ENCODE measurements around the gene TRAF3IP1.

The TRAF3IP1 gene

DNA sequence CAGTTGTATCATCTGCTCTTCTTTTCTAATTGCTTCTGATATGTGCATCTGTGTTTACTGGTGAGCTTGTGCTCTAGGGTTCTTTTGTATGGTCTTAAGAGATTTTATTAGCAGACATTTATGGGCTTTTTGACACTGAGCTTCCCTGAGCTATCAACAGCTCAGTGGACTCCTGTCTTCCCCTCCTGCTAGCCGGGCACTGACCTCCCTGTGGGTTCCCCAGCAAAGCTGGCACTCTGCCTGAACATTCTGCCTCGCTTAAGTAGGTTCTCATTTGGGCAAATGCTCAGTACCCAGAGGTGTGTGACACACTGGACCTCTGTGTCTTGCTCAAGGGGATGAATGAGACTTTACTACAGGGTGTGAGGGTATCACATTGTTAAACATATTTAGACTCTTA lies 15.8 kb downstream of the TRAF3IP1 start:
- DNase-seq (ENCODE audit: low read depth) = no peak
- H3K4me3 ChIP-seq (ENCODE audit: low read depth, low read length) = no peak overlapping the region
- in situ Hi-C loops (cut with HindIII; ENCODE audit: low sequenced_read_pairs) = no loop called here
- TF ChIP-seq, protein P1, sequence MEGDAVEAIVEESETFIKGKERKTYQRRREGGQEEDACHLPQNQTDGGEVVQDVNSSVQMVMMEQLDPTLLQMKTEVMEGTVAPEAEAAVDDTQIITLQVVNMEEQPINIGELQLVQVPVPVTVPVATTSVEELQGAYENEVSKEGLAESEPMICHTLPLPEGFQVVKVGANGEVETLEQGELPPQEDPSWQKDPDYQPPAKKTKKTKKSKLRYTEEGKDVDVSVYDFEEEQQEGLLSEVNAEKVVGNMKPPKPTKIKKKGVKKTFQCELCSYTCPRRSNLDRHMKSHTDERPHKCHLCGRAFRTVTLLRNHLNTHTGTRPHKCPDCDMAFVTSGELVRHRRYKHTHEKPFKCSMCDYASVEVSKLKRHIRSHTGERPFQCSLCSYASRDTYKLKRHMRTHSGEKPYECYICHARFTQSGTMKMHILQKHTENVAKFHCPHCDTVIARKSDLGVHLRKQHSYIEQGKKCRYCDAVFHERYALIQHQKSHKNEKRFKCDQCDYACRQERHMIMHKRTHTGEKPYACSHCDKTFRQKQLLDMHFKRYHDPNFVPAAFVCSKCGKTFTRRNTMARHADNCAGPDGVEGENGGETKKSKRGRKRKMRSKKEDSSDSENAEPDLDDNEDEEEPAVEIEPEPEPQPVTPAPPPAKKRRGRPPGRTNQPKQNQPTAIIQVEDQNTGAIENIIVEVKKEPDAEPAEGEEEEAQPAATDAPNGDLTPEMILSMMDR (IDR thresholded peaks at IDR 0.05; ENCODE audit: low read depth, low read length, missing control alignments) = no peak

DNA sequence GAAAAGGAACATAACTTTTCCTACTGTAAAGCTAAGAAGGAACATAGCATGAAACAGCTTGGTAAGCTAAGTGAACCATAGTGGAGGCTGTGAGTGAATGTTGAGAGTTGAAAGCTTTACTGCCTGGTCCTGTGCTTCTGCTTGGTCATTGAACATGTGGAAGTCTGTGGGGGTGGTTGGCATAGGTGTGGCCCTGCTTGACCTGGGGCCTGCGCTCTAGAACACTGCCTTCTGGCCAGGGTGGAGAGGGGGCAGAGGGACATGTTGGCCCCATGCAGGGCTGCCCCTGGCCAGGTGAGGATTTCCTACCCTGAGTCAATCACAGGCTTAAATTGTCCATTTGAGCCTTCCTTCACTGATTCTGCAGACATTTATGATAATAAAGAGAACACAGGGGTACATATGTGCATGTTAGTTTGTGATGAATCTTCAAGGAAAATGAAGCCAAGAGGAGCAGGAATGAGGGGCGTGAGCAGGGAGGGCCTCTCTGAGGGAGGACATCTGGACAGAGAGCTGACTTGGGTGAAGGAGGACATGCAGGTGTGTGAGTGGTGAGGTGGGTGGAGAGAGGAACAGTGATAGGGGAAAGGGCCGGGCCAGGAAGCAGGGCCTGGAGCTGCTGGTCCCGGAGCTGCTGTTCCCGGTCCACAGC lies 16.6 kb downstream of the TRAF3IP1 start:
- no peak overlapping the region for H3K4me3 ChIP-seq (ENCODE audit: low read depth, low read length)
- TF ChIP-seq, protein P1 (IDR thresholded peaks at IDR 0.05; ENCODE audit: low read depth, low read length, missing control alignments) = no peak
- no peak for DNase-seq (ENCODE audit: low read depth)
- in situ Hi-C loops (cut with HindIII; ENCODE audit: low sequenced_read_pairs) = no loop called here

DNA sequence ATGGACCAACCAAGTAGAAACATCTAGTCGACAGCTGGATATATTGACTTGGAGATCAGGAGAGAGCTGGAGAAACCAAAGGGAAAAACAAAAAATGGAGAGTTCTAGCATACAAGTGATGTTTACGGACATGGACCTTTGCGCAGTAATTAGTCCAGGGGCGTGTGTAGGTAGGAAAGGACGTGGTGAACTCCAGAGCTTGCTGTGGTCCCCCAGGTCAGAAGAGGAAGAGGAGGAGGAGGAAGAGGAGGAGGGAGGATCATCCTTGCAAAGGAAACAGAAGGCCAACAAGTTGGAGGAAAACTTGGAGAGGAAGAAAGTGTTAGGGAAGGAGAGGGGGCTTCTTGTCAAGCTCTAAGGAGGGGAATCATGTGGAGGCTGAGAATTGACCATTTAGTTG lies 17.5 kb downstream of the TRAF3IP1 start:
- TF ChIP-seq, protein P1 (IDR thresholded peaks at IDR 0.05; ENCODE audit: low read depth, low read length, missing control alignments) = no peak
- H3K4me3 ChIP-seq (ENCODE audit: low read depth, low read length) = no peak overlapping the region
- no peak for DNase-seq (ENCODE audit: low read depth)
- in situ Hi-C loops (cut with HindIII; ENCODE audit: low sequenced_read_pairs) = no loop called here

DNA sequence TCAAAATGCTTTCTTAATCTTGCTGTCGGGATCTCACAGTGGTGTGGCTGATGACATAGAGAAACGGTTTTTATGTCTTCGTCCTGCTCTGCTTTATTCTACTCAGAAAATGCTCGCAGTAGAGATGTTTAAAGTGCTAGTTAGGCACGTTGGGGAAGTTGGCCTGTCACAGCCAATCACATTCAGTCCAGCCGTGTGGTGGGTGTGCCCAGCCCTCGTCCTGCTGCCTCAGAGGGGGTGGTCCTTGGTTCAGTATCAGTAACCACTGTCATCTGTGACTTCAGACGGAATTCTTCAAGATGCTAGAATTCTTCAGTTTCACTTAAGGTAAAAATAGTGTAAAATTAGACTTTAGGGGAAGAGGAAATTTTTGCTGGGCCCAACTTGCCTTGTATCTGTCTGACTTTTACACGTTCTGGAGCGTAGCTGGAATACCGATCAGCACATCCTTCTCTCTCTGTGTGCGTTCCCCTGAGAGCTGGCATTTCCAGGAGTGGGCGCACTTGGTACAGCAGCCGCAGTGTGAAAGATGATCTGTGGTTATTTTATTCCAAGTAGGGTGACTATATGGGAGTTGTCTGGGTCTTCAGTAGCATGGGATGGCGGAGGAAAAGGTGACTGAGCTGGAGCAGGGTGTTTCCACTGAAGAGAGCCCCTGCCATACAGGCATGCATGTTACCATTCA lies 18.5 kb downstream of the TRAF3IP1 start:
- in situ Hi-C loops (cut with HindIII; ENCODE audit: low sequenced_read_pairs) = no loop called here
- DNase-seq (ENCODE audit: low read depth) = no peak
- TF ChIP-seq, protein P1 (IDR thresholded peaks at IDR 0.05; ENCODE audit: low read depth, low read length, missing control alignments) = no peak
- H3K4me3 ChIP-seq (ENCODE audit: low read depth, low read length) = no peak overlapping the region

DNA sequence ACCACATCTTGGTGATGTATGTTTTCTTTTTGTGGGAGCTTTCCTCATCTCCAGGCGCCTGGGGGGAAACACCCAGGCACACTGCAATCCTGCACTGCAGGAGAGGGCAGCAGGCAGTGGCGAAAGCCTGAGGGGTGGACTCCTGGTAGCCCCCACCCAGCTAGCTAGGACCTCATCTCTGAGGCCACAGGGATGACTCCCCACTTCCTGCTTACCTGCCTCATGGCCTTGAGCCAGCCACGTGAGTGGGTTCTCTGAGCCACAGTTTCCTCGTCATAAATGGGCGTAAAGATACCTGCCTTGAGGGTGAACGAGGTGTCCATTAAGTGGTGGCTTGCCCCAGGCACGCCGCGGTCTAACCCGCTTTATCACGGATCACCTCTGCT lies 19.1 kb downstream of the TRAF3IP1 start:
- TF ChIP-seq, protein P1 (IDR thresholded peaks at IDR 0.05; ENCODE audit: low read depth, low read length, missing control alignments) = no peak
- in situ Hi-C loops (cut with HindIII; ENCODE audit: low sequenced_read_pairs) = no loop called here
- DNase-seq (ENCODE audit: low read depth) = no peak
- no peak overlapping the region for H3K4me3 ChIP-seq (ENCODE audit: low read depth, low read length)

DNA sequence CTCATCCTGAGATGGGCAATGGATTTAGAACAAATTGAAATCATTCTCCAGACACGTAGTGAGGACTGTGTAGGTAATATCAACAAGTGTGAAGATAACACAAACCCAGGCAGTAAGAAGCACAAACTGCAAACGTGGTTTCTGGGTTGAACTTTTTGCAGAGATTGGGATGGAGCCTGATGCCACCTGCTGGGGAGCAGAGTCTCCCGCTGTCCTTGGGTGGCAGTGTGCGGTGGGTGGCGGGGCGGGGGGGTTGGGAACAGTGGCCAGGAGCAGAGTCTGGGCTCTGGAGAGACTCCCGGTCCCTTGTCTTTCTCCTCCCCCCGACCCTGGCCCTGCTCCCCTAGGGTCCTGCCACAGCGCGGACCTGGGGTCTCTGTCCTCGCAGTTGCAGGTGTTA lies 19.5 kb downstream of the TRAF3IP1 start:
- no peak for DNase-seq (ENCODE audit: low read depth)
- in situ Hi-C loops (cut with HindIII; ENCODE audit: low sequenced_read_pairs) = no loop called here
- TF ChIP-seq, protein P1 (IDR thresholded peaks at IDR 0.05; ENCODE audit: low read depth, low read length, missing control alignments) = no peak
- H3K4me3 ChIP-seq (ENCODE audit: low read depth, low read length) = no peak overlapping the region

Data from astrocyte of the cerebellum (primary cell).